NCI-H2081 (cell line): ENCODE measurements around the gene CDCA7L.

Experiments used
- DNase-seq, 2 experiments: peaks; one replicate each; lab custom pipeline; 2025; lab: John Stamatoyannopoulos, UW

The CDCA7L gene, protein sequence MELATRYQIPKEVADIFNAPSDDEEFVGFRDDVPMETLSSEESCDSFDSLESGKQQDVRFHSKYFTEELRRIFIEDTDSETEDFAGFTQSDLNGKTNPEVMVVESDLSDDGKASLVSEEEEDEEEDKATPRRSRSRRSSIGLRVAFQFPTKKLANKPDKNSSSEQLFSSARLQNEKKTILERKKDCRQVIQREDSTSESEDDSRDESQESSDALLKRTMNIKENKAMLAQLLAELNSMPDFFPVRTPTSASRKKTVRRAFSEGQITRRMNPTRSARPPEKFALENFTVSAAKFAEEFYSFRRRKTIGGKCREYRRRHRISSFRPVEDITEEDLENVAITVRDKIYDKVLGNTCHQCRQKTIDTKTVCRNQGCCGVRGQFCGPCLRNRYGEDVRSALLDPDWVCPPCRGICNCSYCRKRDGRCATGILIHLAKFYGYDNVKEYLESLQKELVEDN

GRCh38 chr7:21945454-21946221 lies at the start of gene CDCA7L:
TSS of gene CDCA7L (minus strand) at chr7:21945899. CDS start at chr7:21945804, 95 bp downstream.
- peak; percentile 74 to 77 for DNase-seq

- DNase-seq = no peak
Observed at GRCh38 chr7:21986096-21986495, 40.4 kb upstream of the CDCA7L start.

GRCh38 chr7:21984042-21984441 lies 38.3 kb upstream of the CDCA7L start:
- no peak for DNase-seq

DNA sequence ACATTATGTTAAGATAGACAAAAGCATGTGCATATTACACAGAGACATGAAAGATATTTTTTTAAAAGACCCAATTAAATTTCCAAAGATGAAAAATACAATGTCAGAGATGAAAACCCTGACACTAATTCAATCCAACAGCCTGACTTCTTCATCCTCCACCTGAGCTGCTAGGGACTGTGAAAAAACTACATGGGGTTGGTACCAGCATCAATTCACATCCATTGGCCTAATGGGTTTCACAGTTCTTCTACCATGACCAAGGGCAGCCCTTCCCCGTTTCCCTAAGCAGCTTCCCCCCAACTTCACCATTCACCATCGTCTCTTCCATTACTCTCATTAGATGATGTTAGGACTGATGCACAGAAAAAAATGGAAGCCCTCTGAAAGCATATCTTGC lies 37.4 kb upstream of the CDCA7L start:
- no peak for DNase-seq

- no peak for DNase-seq
Observed at GRCh38 chr7:21981524-21981923, 35.8 kb upstream of the CDCA7L start.

DNA sequence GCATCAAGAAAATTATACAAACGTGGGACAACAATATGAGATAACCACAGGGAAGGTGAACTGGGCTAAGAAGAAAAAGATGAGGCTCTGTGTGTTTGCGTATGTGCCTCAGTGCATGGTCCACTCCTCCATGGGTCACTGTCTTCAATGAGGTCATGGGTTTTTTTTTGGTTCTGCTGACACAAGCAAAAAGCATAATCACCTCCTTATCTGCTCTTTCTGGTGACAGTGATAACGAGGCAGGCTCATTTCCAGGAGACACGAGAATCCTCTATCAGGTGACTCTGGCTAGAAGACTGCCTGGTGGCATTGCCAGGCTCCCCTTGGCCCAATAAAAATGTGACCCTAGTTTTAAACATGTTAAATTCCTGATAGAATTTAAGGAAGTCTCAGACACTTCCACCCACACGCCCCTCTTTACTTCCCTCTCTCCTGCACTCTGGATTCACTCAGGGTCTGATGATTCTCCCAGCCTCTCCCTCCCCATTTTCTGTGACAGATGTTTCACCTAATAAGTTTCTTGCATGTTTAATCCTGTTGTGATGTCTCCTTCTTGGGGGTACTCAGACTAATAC lies 35.3 kb upstream of the CDCA7L start:
- DNase-seq = no peak

DNA sequence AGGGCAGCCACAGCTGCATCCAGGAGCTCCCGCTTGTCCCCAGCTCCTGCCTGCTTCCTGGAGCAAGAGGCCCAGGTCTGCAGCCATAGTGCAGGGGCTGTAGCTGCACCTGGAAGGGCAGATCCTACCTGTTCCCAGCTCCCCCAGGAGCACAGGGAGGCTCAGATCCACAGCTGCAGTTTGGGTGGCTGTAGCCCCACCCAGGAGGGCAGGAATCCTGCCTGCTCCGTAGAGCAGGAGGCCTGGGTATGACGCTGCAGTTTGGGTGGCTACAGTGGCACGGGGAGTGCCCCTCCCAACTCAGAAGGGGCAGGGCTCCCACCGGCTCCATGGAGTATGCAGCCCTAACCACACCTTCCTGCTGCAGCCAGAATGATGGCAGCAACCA lies 26.7 kb upstream of the CDCA7L start:
- DNase-seq = no peak

- DNase-seq = no peak
Observed at GRCh38 chr7:21971780-21972396, 26.2 kb upstream of the CDCA7L start.

- no peak for DNase-seq
Observed at GRCh38 chr7:21969822-21970221, 24.1 kb upstream of the CDCA7L start.

GRCh38 chr7:21967598-21968003 lies 21.9 kb upstream of the CDCA7L start:
- no peak for DNase-seq

GRCh38 chr7:21966271-21966670 lies 20.6 kb upstream of the CDCA7L start:
- DNase-seq = no peak

DNA sequence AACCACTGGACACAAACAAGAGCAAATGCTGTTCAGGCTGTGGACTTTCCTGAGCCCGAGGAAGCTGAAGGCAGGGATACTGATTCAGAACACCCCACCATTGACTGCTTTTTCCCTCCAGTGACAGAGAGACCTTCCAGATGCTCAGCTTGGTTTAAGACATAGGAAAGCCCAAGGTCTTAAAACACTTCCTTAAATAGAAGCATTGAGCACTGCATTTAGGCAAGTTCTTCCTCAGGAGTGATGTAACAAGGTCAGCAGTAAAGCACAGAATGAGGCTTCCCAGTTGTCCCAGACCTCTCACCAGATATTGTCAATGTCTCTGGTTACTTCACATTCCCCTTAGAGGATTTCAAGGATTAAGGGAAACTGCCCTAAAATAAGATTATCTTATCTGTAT lies 19.6 kb upstream of the CDCA7L start:
- no peak for DNase-seq

GRCh38 chr7:21962677-21963076 lies 17.0 kb upstream of the CDCA7L start:
- peak in 1 of 2 experiments; percentile 47 for DNase-seq

GRCh38 chr7:21960922-21961321 lies 15.2 kb upstream of the CDCA7L start:
- no peak for DNase-seq

DNA sequence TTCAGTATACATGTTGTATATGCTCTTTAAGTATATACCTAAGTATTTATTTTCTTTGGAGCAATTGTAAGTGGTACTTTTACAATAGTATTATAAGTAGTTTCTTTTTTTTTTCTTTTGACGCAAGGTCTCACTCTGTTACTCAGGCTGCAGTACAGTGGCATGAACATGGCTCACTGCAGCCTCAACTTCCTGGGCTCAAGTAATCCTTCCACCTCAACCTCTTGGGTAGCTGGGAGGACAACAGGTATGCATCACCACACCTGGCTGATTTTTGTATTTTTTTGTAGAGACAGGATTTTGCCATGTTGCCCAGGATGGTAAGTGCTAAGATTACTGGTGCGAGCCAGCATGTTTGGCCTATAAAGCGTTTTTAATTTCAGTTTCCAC lies 13.7 kb upstream of the CDCA7L start:
- DNase-seq = no peak

- no peak for DNase-seq
Observed at GRCh38 chr7:21953781-21954180, 8.1 kb upstream of the CDCA7L start.

GRCh38 chr7:21948887-21949540 lies 3.3 kb upstream of the CDCA7L start:
- no peak for DNase-seq

DNA sequence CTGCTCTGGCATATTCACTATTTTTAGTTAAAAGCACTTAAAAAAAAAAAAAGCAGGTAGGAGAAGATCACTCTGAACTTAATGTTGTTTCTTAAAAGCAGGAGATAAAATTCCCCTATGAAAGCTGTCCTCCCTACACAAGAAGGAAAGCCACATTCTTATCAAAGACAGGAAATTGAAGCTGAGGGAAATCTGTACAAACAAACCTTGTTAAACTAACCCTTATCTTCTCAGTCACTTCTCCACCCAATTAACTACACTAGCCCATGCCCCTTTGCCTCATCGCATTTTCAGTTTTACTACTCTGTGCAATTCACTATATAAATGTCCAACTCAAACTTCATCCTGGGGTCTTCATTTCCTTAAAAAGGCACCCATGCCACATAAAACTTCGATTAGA lies 2.7 kb upstream of the CDCA7L start:
- DNase-seq = no peak

DNA sequence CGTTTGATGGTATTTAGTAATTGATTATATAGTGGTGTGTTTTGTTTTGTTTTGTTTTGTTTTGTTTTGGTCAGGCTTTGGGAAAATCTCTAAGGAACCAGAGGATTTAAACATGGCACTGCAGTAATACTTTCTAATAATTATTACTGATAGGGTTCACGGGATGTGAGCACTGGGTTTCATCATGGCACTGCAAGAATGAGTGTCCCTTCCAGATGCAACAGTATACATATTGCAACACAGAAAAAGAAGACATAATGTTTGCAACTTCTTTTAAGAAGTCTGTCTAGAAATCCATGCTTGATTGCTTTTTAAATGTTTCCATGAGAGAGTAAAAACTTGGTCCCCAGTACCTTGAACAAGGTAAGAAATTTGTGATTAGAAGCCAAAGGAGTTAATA lies 2.2 kb upstream of the CDCA7L start:
- DNase-seq = no peak

GRCh38 chr7:21947056-21947455 lies 1.4 kb upstream of the CDCA7L start:
- peak in 1 of 2 experiments; percentile 30 for DNase-seq

DNA sequence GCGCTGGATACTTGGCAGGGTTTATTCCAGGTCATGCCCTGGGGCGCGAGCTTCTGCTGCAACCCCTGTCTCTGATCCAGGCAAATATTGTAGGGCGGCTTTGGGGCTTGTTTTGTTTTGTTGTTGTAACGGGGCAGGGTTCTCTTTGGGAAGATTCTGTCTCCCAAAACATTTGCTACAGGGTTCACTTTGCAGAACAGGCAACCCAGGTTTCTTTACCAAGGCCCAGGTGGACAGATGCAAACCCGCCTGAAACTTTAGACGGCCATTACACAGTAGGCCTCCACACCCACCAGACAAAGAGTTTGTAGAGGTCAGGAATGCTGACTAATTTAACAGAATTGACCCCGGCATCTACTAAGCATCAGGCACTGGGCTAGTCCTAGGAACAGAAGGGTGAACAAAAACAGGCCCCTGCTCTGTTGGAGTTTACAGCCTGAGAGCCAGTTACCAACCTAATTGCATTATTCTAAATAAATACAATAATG lies 567 bp upstream of the CDCA7L start:
- DNase-seq = no peak
